ENCODE measurements around the gene MCFD2. TPM values are rescaled to one million over a fixed set of nuclear protein-coding genes. Genes with fewer than 3 reads are reported as not detected.
A peak's percentile ranks its signal among the peaks of the same experiment; 100 is the strongest.

MCFD2 gene
- total RNA-seq, 1 donor from 2014 or later = 82.0 TPM

- no peak for DNase-seq (ENCODE audit: low spot score in 2 of 2, unreplicated experiment in 2 of 2)
- no peaks in the 10 kb centered on the region for H3K9me3 Mint-ChIP-seq
- peaks cover 38% of the 10 kb centered on the region for H3K4me1 Mint-ChIP-seq
- no peaks in the 10 kb centered on the region for H3K36me3 Mint-ChIP-seq
- TF ChIP-seq CTCF (IDR thresholded peaks at IDR 0.05; ENCODE audit: unreplicated experiment) = no peak
- H3K27ac Mint-ChIP-seq = no peak overlapping the region
- no peak overlapping the region for H3K4me3 Mint-ChIP-seq
- peaks cover 9% of the 10 kb centered on the region for H3K27me3 Mint-ChIP-seq (ENCODE audit: low read depth)
These were observed 41.2 kb downstream of the MCFD2 start for GRCh38 chr2:46874236-46874929.

- Mint-ChIP-seq H3K9me3 (no peaks in the 10 kb centered on the region), H3K4me1 (peaks cover 42% of the 10 kb centered on the region), H3K4me3 (no peak overlapping the region), H3K27ac (peak overlapping the region; percentile 55), H3K36me3 (no peaks in the 10 kb centered on the region), H3K27me3 (ENCODE audit: low read depth) (peaks cover 13% of the 10 kb centered on the region)
- TF ChIP-seq CTCF (IDR thresholded peaks at IDR 0.05; ENCODE audit: unreplicated experiment) = no peak
- no peak for DNase-seq (ENCODE audit: low spot score in 2 of 2, unreplicated experiment in 2 of 2)
These were observed 42.0 kb downstream of the MCFD2 start for GRCh38 chr2:46873604-46874068.

- TF ChIP-seq CTCF (IDR thresholded peaks at IDR 0.05; ENCODE audit: unreplicated experiment) = no peak
- H3K36me3 Mint-ChIP-seq = no peaks in the 10 kb centered on the region
- peak overlapping the region; percentile 55 for H3K27ac Mint-ChIP-seq
- H3K9me3 Mint-ChIP-seq = no peaks in the 10 kb centered on the region
- DNase-seq (ENCODE audit: low spot score in 2 of 2, unreplicated experiment in 2 of 2) = no peak
- peaks cover 15% of the 10 kb centered on the region for H3K27me3 Mint-ChIP-seq (ENCODE audit: low read depth)
- H3K4me3 Mint-ChIP-seq = no peak overlapping the region
- H3K4me1 Mint-ChIP-seq = peaks cover 42% of the 10 kb centered on the region
These were observed 42.6 kb downstream of the MCFD2 start for GRCh38 chr2:46872902-46873603.

- H3K27me3 Mint-ChIP-seq (ENCODE audit: low read depth) = peaks cover 18% of the 10 kb centered on the region
- no peaks in the 10 kb centered on the region for H3K36me3 Mint-ChIP-seq
- DNase-seq (ENCODE audit: low spot score in 2 of 2, unreplicated experiment in 2 of 2) = no peak
- no peak for TF ChIP-seq CTCF (IDR thresholded peaks at IDR 0.05; ENCODE audit: unreplicated experiment)
- H3K4me3 Mint-ChIP-seq = no peak overlapping the region
- peaks cover 42% of the 10 kb centered on the region for H3K4me1 Mint-ChIP-seq
- no peak overlapping the region for H3K27ac Mint-ChIP-seq
- H3K9me3 Mint-ChIP-seq = no peaks in the 10 kb centered on the region
These were observed 43.6 kb downstream of the MCFD2 start for GRCh38 chr2:46871976-46872381.

GRCh38 chr2:46870051-46870839 is 45.4 kb downstream of the MCFD2 start:
- peaks cover 10% of the 10 kb centered on the region for H3K9me3 Mint-ChIP-seq
- H3K4me1 Mint-ChIP-seq = peaks cover 37% of the 10 kb centered on the region
- DNase-seq (ENCODE audit: low spot score in 2 of 2, unreplicated experiment in 2 of 2) = no peak
- no peak overlapping the region for H3K27ac Mint-ChIP-seq
- H3K36me3 Mint-ChIP-seq = peaks cover 4% of the 10 kb centered on the region
- H3K4me3 Mint-ChIP-seq = no peak overlapping the region
- no peak for TF ChIP-seq CTCF (IDR thresholded peaks at IDR 0.05; ENCODE audit: unreplicated experiment)
- H3K27me3 Mint-ChIP-seq (ENCODE audit: low read depth) = peaks cover 20% of the 10 kb centered on the region
